Thymus (tissue), 11 donors: ENCODE measurements around the gene PPFIA1. TPM values are rescaled to one million over a fixed set of nuclear protein-coding genes. Genes with fewer than 3 reads are reported as not detected.

Experiments
- DNase-seq, 9 donors: peaks; one replicate each; pipeline ENCODE4 v3.0.0-alpha.2; 2013; ENCODE audit warnings: low spot score in 9 of 9, low read depth in 6 of 9, missing footprints in 1 of 9
- H3K27ac ChIP-seq, 2 donors: one replicate each; pipeline ENCODE4 v1.5.1; 2013; ENCODE audit warnings: control low read depth in 1 of 2, low read depth in 1 of 2, low read length in 1 of 2, mild to moderate bottlenecking in 1 of 2, moderate library complexity in 1 of 2
- H3K27me3 ChIP-seq, 2 donors: one replicate each; pipeline ENCODE4 v1.5.1; 2013; ENCODE audit warnings: low read length in 1 of 2; ENCODE audit not compliant: control insufficient read depth in 2 of 2, insufficient read depth in 1 of 2
- H3K36me3 ChIP-seq, 2 donors: one replicate each; pipeline ENCODE4 v1.5.1; 2013; ENCODE audit warnings: low read length in 1 of 2, mild to moderate bottlenecking in 1 of 2, moderate library complexity in 1 of 2; ENCODE audit not compliant: control insufficient read depth in 2 of 2, insufficient read depth in 2 of 2
- H3K4me1 ChIP-seq, 2 donors: one replicate each; pipeline ENCODE4 v1.5.1; 2013; ENCODE audit warnings: low read length in 2 of 2; ENCODE audit not compliant: control insufficient read depth in 2 of 2, insufficient read depth in 2 of 2
- H3K4me3 ChIP-seq, 2 donors: one replicate each; pipeline ENCODE4 v1.5.1; 2013; ENCODE audit warnings: low read length in 2 of 2, control low read depth in 1 of 2, mild to moderate bottlenecking in 1 of 2
- H3K9me3 ChIP-seq, 2 donors: one replicate each; pipeline ENCODE4 v1.5.1; 2013; ENCODE audit warnings: low read length in 1 of 2, mild to moderate bottlenecking in 1 of 2; ENCODE audit not compliant: control insufficient read depth in 2 of 2, insufficient read depth in 1 of 2
- WGBS: extraction: QIAGEN DNeasy Blood & Tissue Kit; methylation state at CpG from one replicate; pipeline ENCODE4 v1.1.7; 2013; 5-methylcytosine and 5-hydroxymethylcytosine counted together
- polyA plus RNA-seq: library from polyadenylated mRNA; stranded (reverse); fragments of 200-250 nt; gene quantifications from one replicate; pipeline ENCODE4 v1.2.3, GENCODE V29; 2013
- total RNA-seq: library from RNA; stranded (reverse); fragments of 120-200 nt; gene quantifications from one replicate; pipeline ENCODE4 v1.2.4, GENCODE V29; 2013
- donor health status: healthy.

PPFIA1 gene
- total and polyA plus RNA-seq, 2 donors: 22.0 to 23.3 TPM

DNA sequence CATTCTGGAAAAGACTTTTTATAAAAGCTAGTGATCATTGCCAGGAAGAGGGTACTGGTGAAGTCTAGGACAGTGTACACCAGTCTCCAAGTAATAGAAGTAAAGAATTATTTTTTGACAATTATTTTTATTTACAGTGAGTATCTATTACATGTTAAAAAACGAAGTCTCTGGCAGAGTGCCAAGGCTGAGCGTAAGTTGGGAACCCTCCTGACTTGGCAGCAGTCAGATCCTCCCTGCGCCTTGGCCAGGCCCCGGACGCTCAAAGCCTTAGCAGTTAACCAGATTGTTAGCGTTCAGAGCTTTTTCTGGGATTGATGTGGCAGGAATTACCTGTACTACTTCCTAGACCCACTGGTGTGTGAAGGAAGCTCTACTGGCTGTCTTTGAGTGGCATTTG lies 89.7 kb downstream of the PPFIA1 start:
- no peak for DNase-seq
- 95% methylated on average over 6 of the region's 6 CpGs for WGBS

DNA sequence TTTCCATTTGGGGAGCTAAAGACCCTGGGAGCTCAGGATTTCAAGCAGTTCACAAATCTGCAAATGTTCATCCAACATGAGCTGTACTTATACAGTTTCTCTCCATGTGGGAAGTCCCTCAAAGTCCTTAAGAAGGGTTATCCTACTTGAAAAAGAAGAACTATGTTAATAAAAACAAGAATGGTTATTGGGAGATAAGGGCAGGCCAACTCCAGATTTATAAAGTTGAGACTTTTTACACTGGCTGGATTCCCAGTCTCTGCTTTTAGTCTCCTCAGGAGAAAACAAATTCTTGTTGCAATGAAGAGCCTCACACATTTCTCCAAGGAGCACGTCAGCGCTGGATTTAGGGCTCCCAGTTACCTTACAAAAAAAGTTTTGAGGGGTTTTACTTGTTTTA lies 93.7 kb downstream of the PPFIA1 start:
- DNase-seq: no peak
- H3K27ac ChIP-seq: no peak overlapping the region
- H3K4me1 ChIP-seq: peaks cover 14 to 20% of the 10 kb centered on the region in 2 donors
- over 99% methylated on average over 2 of the region's 2 CpGs for WGBS
- no peaks in the 10 kb centered on the region for H3K9me3 ChIP-seq
- no peak overlapping the region for H3K4me3 ChIP-seq
- no peaks in the 10 kb centered on the region for H3K27me3 ChIP-seq
- H3K36me3 ChIP-seq: peaks cover 28 to 36% of the 10 kb centered on the region in 2 donors

More for the DNA sequence above, 89.7 kb downstream of the PPFIA1 start:
- no peak overlapping the region for H3K4me3 ChIP-seq
- peaks cover 10 to 13% of the 10 kb centered on the region in 2 donors for H3K4me1 ChIP-seq
- H3K36me3 ChIP-seq: peaks cover 51 to 54% of the 10 kb centered on the region in 2 donors
- no peaks in the 10 kb centered on the region for H3K27me3 ChIP-seq
- H3K27ac ChIP-seq: no peak overlapping the region
- H3K9me3 ChIP-seq: no peaks in the 10 kb centered on the region

DNA sequence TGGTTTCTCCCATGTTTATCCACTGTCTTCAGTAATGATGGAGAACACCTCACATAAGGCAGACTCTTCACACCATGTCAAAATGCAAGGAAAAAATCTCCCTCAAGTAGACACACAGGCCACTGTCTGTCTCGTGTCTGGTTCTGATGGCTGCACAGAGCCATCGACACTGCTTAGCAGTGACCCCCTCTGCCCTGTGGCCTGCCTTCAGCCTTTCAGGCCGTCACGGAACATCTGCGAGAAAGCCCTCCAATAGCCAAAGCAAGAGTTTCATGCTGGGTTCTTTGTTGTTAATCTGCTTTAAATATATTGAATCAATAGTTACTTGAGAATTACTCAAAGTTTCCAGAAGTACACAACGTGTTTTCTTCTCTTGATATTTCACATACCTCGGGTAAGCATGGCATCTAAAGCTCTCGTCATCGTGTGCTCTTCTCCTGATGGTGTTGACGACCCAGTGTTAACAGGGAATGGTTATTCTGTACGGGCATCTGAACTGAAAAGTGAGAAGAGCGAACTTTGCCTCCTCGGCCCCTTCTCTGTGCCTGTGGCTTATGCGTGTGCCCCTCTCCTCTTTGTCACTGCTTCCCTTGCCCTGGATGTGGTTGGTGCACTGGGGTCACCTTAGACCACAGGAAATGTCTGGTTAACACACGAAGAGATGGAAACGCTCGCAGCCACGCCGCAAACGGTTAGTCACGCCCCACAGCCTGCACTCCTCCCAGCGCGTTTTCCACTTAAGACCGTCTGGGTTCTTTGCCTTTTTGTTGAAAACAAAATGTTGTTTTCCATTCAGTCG lies 94.5 kb downstream of the PPFIA1 start:
- no peak overlapping the region for H3K4me3 ChIP-seq
- peaks cover 14 to 20% of the 10 kb centered on the region in 2 donors for H3K4me1 ChIP-seq
- WGBS: 23% methylated on average over 25 of the region's 25 CpGs
- DNase-seq: peak in 8 of 9 donors; percentile 12 to 74 (median 30)
- H3K9me3 ChIP-seq: no peaks in the 10 kb centered on the region
- H3K27ac ChIP-seq: peak overlapping the region; percentile 36 to 42
- H3K27me3 ChIP-seq: no peaks in the 10 kb centered on the region
- H3K36me3 ChIP-seq: peaks cover 25 to 31% of the 10 kb centered on the region in 2 donors

DNA sequence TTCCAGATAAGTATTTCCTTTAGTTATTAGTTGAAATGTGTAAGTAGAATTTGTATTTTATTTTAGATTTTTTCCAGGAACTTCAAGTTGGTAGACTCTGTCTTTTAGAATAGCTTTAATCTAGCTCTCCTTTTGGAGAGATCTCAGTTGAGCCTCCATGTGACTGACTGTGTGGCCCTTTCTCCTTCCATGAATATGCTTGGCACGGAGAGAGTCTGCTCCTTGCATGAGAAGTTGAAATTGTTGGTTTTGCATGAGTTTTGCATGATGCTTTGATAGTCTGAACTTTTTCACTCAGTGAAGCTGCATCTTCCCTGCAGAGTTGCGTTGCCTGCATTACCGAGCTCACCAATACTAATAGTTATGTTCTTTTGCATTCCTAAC lies 95.0 kb downstream of the PPFIA1 start:
- 61% methylated on average over 3 of the region's 3 CpGs for WGBS
- no peak overlapping the region for H3K4me3 ChIP-seq
- no peak for DNase-seq

DNA sequence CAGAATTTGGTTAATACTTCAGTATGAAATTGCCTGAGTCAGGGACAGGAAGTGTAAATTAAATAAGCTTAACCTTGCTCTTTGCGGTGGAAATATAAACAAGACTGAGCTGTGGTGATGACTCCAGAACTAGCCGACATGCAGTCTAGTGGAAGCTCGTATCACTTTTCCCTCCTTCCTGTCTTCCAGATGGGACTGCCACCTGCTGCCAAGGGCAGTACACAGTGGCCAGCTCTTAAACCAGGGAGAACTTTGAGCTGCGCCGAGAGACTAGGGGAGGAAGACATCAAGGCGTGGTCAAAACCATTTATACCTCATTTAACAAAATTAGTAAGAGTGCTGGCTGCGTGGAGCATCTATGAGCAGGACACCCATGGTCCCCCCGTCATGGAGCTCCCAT lies 96.6 kb downstream of the PPFIA1 start:
- WGBS: 68% methylated on average over 8 of the region's 8 CpGs
- peaks cover 20 to 23% of the 10 kb centered on the region in 2 donors for H3K36me3 ChIP-seq
- DNase-seq: no peak
- H3K4me1 ChIP-seq: peaks cover 14 to 20% of the 10 kb centered on the region in 2 donors
- H3K9me3 ChIP-seq: no peaks in the 10 kb centered on the region
- H3K27ac ChIP-seq: no peak overlapping the region
- H3K27me3 ChIP-seq: no peaks in the 10 kb centered on the region
- H3K4me3 ChIP-seq: no peak overlapping the region

More for the DNA sequence above, 95.0 kb downstream of the PPFIA1 start:
- H3K9me3 ChIP-seq: no peaks in the 10 kb centered on the region
- H3K27ac ChIP-seq: no peak overlapping the region
- peaks cover 14 to 20% of the 10 kb centered on the region in 2 donors for H3K4me1 ChIP-seq
- H3K36me3 ChIP-seq: peaks cover 25 to 26% of the 10 kb centered on the region in 2 donors
- no peaks in the 10 kb centered on the region for H3K27me3 ChIP-seq

DNA sequence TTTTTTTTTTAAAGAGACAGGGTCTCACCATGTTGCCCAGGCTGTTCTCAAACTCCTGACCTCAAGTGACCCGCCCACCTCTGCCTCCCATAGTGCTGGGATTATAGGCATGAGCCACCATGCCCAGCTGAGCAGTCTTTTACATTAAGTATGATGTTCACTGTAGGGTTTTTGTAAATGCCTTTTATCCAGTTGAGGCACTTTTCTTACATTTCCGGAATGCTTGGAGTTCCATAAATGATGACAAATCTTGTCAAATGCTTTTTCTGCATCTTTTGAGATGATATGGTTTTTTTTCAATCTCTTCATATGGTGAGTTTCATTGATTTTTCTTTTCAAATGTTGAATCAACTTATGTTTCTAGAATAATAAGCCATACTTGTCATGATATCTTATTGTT lies 98.5 kb downstream of the PPFIA1 start:
- DNase-seq: no peak
- Histone ChIP-seq H3K27ac (no peak overlapping the region), H3K4me3 (no peak overlapping the region), H3K9me3 (no peaks in the 10 kb centered on the region), H3K27me3 (no peaks in the 10 kb centered on the region), H3K36me3 (peaks cover 22 to 26% of the 10 kb centered on the region in 2 donors), H3K4me1 (peaks cover 12 to 20% of the 10 kb centered on the region in 2 donors)
- 98% methylated on average over 2 of the region's 2 CpGs for WGBS

DNA sequence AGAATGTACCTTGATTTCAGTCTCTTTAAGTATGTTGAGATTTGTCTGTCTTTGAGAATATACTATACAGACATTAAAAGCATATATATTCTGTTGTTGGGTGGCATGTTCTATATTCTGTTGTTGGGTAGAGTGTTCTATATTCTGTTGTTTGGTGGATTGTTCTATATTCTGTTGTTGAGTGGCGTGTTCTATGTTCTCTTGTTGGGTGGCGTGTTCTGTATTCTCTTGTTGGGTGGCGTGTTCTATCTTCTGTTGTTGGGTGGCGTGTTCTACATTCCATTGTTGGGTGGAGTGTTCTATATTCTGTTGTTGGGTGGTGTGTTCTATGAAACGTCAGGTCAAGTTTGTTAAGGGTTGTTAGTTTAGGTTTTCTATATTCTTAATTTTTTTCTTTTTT lies 100.8 kb downstream of the PPFIA1 start:
- Histone ChIP-seq H3K9me3 (no peaks in the 10 kb centered on the region), H3K36me3 (peaks cover 33 to 36% of the 10 kb centered on the region in 2 donors), H3K4me3 (no peak overlapping the region), H3K4me1 (peaks cover 0 to 5% of the 10 kb centered on the region in 2 donors), H3K27ac (no peak overlapping the region), H3K27me3 (no peaks in the 10 kb centered on the region)
- DNase-seq: no peak
- WGBS: 79% methylated on average over 5 of the region's 5 CpGs

DNA sequence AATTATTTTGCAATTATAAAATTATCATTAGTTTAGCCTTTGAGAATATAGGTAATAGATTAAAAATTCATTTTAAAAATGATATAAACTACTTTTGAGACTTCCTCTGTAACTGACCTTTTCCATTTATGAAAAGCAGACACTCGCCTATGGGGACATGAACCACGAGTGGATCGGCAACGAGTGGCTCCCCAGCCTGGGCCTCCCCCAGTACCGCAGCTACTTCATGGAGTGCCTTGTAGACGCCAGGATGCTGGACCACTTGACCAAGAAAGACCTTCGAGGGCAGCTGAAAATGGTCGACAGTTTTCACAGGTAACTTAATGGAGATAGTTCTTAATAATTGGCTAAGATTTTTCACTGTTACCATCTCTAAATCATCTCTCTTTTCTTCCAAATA lies 101.6 kb downstream of the PPFIA1 start:
- 96% methylated on average over 8 of the region's 8 CpGs for WGBS

DNA sequence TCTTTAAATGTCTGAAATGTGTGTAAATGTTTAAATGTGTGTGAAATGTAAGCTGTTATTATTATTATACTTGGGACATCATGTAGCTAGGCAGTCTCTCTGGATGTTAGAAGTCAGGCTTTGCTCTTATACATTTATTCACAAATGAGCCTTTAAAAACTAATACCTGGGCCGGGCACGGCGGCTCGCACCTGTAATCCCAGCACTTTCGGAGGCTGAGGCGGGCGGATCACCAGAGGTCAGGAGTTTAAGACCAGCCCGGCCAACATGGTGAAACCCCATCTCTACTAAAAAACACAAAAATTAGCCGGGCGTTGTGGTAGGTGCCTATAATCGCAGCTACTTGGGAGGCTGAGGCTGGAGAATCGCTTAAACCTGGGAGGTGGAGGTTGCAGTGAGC lies 106.1 kb downstream of the PPFIA1 start:
- Histone ChIP-seq H3K4me1 (no peaks in the 10 kb centered on the region), H3K9me3 (no peaks in the 10 kb centered on the region), H3K4me3 (no peak overlapping the region), H3K36me3 (peaks cover 49 to 53% of the 10 kb centered on the region in 2 donors), H3K27me3 (no peaks in the 10 kb centered on the region), H3K27ac (no peak overlapping the region)
- DNase-seq: no peak
- 87% methylated on average over 12 of the region's 12 CpGs for WGBS

More for the DNA sequence above, 101.6 kb downstream of the PPFIA1 start:
- H3K9me3 ChIP-seq: no peaks in the 10 kb centered on the region
- peaks cover 0 to 4% of the 10 kb centered on the region in 2 donors for H3K4me1 ChIP-seq
- DNase-seq: no peak
- peaks cover 35 to 36% of the 10 kb centered on the region in 2 donors for H3K36me3 ChIP-seq
- no peaks in the 10 kb centered on the region for H3K27me3 ChIP-seq
- no peak overlapping the region for H3K4me3 ChIP-seq
- no peak overlapping the region for H3K27ac ChIP-seq
